Measurements from ENCODE around the gene ERBB4. TPM values are rescaled to one million over a fixed set of nuclear protein-coding genes. Genes with fewer than 3 reads are reported as not detected.

Gene ERBB4
- polyA plus RNA-seq, 1 donor = 0.37 TPM

- Histone ChIP-seq H3K9me3 (ENCODE audit: control insufficient read depth, low read depth, low read length) (no peaks in the 10 kb centered on the region), H3K4me1 (ENCODE audit: control insufficient read depth, insufficient read depth, low read length) (no peaks in the 10 kb centered on the region), H3K36me3 (ENCODE audit: control insufficient read depth, insufficient read depth, low read length) (no peaks in the 10 kb centered on the region), H3K27me3 (ENCODE audit: control insufficient read depth, insufficient read depth, low read length) (no peaks in the 10 kb centered on the region), H3K27ac (ENCODE audit: low read length) (no peak overlapping the region), H3K4me3 (ENCODE audit: low read length) (no peak overlapping the region)
- no peak for DNase-seq
- 57% methylated on average over 1 of the region's 1 CpG for WGBS (ENCODE audit: insufficient coverage, low lambda C conversion rate)
Observed at GRCh38 chr2:212409560-212409959, 129.0 kb downstream of the ERBB4 start.

- Histone ChIP-seq H3K36me3 (ENCODE audit: control insufficient read depth, insufficient read depth, low read length) (no peaks in the 10 kb centered on the region), H3K4me3 (ENCODE audit: low read length) (no peak overlapping the region), H3K9me3 (ENCODE audit: control insufficient read depth, low read depth, low read length) (no peaks in the 10 kb centered on the region), H3K27me3 (ENCODE audit: control insufficient read depth, insufficient read depth, low read length) (no peaks in the 10 kb centered on the region), H3K4me1 (ENCODE audit: control insufficient read depth, insufficient read depth, low read length) (no peaks in the 10 kb centered on the region), H3K27ac (ENCODE audit: low read length) (no peak overlapping the region)
- no CpG with 5 or more reads among the region's 4 CpGs for WGBS (ENCODE audit: insufficient coverage, low lambda C conversion rate)
- DNase-seq = no peak
Observed at GRCh38 chr2:212408524-212408923, 130.1 kb downstream of the ERBB4 start.

- Histone ChIP-seq H3K4me1 (ENCODE audit: control insufficient read depth, insufficient read depth, low read length) (no peaks in the 10 kb centered on the region), H3K9me3 (ENCODE audit: control insufficient read depth, low read depth, low read length) (no peaks in the 10 kb centered on the region), H3K27me3 (ENCODE audit: control insufficient read depth, insufficient read depth, low read length) (no peaks in the 10 kb centered on the region), H3K27ac (ENCODE audit: low read length) (no peak overlapping the region), H3K4me3 (ENCODE audit: low read length) (no peak overlapping the region), H3K36me3 (ENCODE audit: control insufficient read depth, insufficient read depth, low read length) (no peaks in the 10 kb centered on the region)
- DNase-seq = no peak
- no CpG with 5 or more reads among the region's 1 CpG for WGBS (ENCODE audit: insufficient coverage, low lambda C conversion rate)
Observed at GRCh38 chr2:212406716-212407115, 131.9 kb downstream of the ERBB4 start.

GRCh38 chr2:212402316-212402715 lies 136.3 kb downstream of the ERBB4 start:
- no peaks in the 10 kb centered on the region for H3K4me1 ChIP-seq (ENCODE audit: control insufficient read depth, insufficient read depth, low read length)
- no peak for DNase-seq
- no peak overlapping the region for H3K4me3 ChIP-seq (ENCODE audit: low read length)
- H3K36me3 ChIP-seq (ENCODE audit: control insufficient read depth, insufficient read depth, low read length) = no peaks in the 10 kb centered on the region
- H3K9me3 ChIP-seq (ENCODE audit: control insufficient read depth, low read depth, low read length) = no peaks in the 10 kb centered on the region
- H3K27ac ChIP-seq (ENCODE audit: low read length) = no peak overlapping the region
- no peaks in the 10 kb centered on the region for H3K27me3 ChIP-seq (ENCODE audit: control insufficient read depth, insufficient read depth, low read length)
- WGBS (ENCODE audit: insufficient coverage, low lambda C conversion rate) = 67% methylated on average over 3 of the region's 4 CpGs

GRCh38 chr2:212398316-212398715 lies 140.3 kb downstream of the ERBB4 start:
- H3K27me3 ChIP-seq (ENCODE audit: control insufficient read depth, insufficient read depth, low read length) = no peaks in the 10 kb centered on the region
- no peaks in the 10 kb centered on the region for H3K4me1 ChIP-seq (ENCODE audit: control insufficient read depth, insufficient read depth, low read length)
- H3K27ac ChIP-seq (ENCODE audit: low read length) = no peak overlapping the region
- H3K4me3 ChIP-seq (ENCODE audit: low read length) = no peak overlapping the region
- 17% methylated on average over 1 of the region's 1 CpG for WGBS (ENCODE audit: insufficient coverage, low lambda C conversion rate)
- H3K36me3 ChIP-seq (ENCODE audit: control insufficient read depth, insufficient read depth, low read length) = no peaks in the 10 kb centered on the region
- H3K9me3 ChIP-seq (ENCODE audit: control insufficient read depth, low read depth, low read length) = no peaks in the 10 kb centered on the region
- DNase-seq = no peak

GRCh38 chr2:212392544-212392943 lies 146.1 kb downstream of the ERBB4 start:
- Histone ChIP-seq H3K4me1 (ENCODE audit: control insufficient read depth, insufficient read depth, low read length) (no peaks in the 10 kb centered on the region), H3K27ac (ENCODE audit: low read length) (no peak overlapping the region), H3K4me3 (ENCODE audit: low read length) (no peak overlapping the region), H3K36me3 (ENCODE audit: control insufficient read depth, insufficient read depth, low read length) (no peaks in the 10 kb centered on the region), H3K27me3 (ENCODE audit: control insufficient read depth, insufficient read depth, low read length) (no peaks in the 10 kb centered on the region), H3K9me3 (ENCODE audit: control insufficient read depth, low read depth, low read length) (no peaks in the 10 kb centered on the region)
- no peak for DNase-seq
- 100% methylated on average over 3 of the region's 3 CpGs for WGBS (ENCODE audit: insufficient coverage, low lambda C conversion rate)

- Histone ChIP-seq H3K4me1 (ENCODE audit: control insufficient read depth, insufficient read depth, low read length) (no peaks in the 10 kb centered on the region), H3K27me3 (ENCODE audit: control insufficient read depth, insufficient read depth, low read length) (no peaks in the 10 kb centered on the region), H3K9me3 (ENCODE audit: control insufficient read depth, low read depth, low read length) (no peaks in the 10 kb centered on the region), H3K4me3 (ENCODE audit: low read length) (no peak overlapping the region), H3K36me3 (ENCODE audit: control insufficient read depth, insufficient read depth, low read length) (no peaks in the 10 kb centered on the region), H3K27ac (ENCODE audit: low read length) (no peak overlapping the region)
- no peak for DNase-seq
- WGBS (ENCODE audit: insufficient coverage, low lambda C conversion rate) = 94% methylated on average over 2 of the region's 2 CpGs
Observed at GRCh38 chr2:212392043-212392442, 146.6 kb downstream of the ERBB4 start.

GRCh38 chr2:212387146-212387545 lies 151.5 kb downstream of the ERBB4 start:
- H3K36me3 ChIP-seq (ENCODE audit: control insufficient read depth, insufficient read depth, low read length) = no peaks in the 10 kb centered on the region
- H3K4me1 ChIP-seq (ENCODE audit: control insufficient read depth, insufficient read depth, low read length) = no peaks in the 10 kb centered on the region
- DNase-seq = no peak
- no peak overlapping the region for H3K27ac ChIP-seq (ENCODE audit: low read length)
- no peak overlapping the region for H3K4me3 ChIP-seq (ENCODE audit: low read length)
- no peaks in the 10 kb centered on the region for H3K9me3 ChIP-seq (ENCODE audit: control insufficient read depth, low read depth, low read length)
- 100% methylated on average over 2 of the region's 4 CpGs for WGBS (ENCODE audit: insufficient coverage, low lambda C conversion rate)
- no peaks in the 10 kb centered on the region for H3K27me3 ChIP-seq (ENCODE audit: control insufficient read depth, insufficient read depth, low read length)

- H3K4me3 ChIP-seq (ENCODE audit: low read length) = no peak overlapping the region
- 50% methylated on average over 1 of the region's 2 CpGs for WGBS (ENCODE audit: insufficient coverage, low lambda C conversion rate)
- no peaks in the 10 kb centered on the region for H3K9me3 ChIP-seq (ENCODE audit: control insufficient read depth, low read depth, low read length)
- no peak for DNase-seq
- H3K36me3 ChIP-seq (ENCODE audit: control insufficient read depth, insufficient read depth, low read length) = no peaks in the 10 kb centered on the region
- no peaks in the 10 kb centered on the region for H3K27me3 ChIP-seq (ENCODE audit: control insufficient read depth, insufficient read depth, low read length)
- no peak overlapping the region for H3K27ac ChIP-seq (ENCODE audit: low read length)
- no peaks in the 10 kb centered on the region for H3K4me1 ChIP-seq (ENCODE audit: control insufficient read depth, insufficient read depth, low read length)
Observed at GRCh38 chr2:212385241-212385640, 153.4 kb downstream of the ERBB4 start.

- H3K36me3 ChIP-seq (ENCODE audit: control insufficient read depth, insufficient read depth, low read length) = no peaks in the 10 kb centered on the region
- WGBS (ENCODE audit: insufficient coverage, low lambda C conversion rate) = no CpG with 5 or more reads among the region's 2 CpGs
Observed at GRCh38 chr2:212384027-212384426, 154.6 kb downstream of the ERBB4 start.

GRCh38 chr2:212381428-212382102 lies 157.0 kb downstream of the ERBB4 start:
- Histone ChIP-seq H3K27ac (ENCODE audit: low read length) (no peak overlapping the region), H3K27me3 (ENCODE audit: control insufficient read depth, insufficient read depth, low read length) (no peaks in the 10 kb centered on the region)

More at GRCh38 chr2:212384027-212384426, 154.6 kb downstream of the ERBB4 start:
- Histone ChIP-seq H3K4me3 (ENCODE audit: low read length) (no peak overlapping the region), H3K9me3 (ENCODE audit: control insufficient read depth, low read depth, low read length) (no peaks in the 10 kb centered on the region), H3K27me3 (ENCODE audit: control insufficient read depth, insufficient read depth, low read length) (no peaks in the 10 kb centered on the region), H3K4me1 (ENCODE audit: control insufficient read depth, insufficient read depth, low read length) (no peaks in the 10 kb centered on the region), H3K27ac (ENCODE audit: low read length) (no peak overlapping the region)
- DNase-seq = no peak

More at GRCh38 chr2:212381428-212382102, 157.0 kb downstream of the ERBB4 start:
- H3K9me3 ChIP-seq (ENCODE audit: control insufficient read depth, low read depth, low read length) = no peaks in the 10 kb centered on the region
- no peak overlapping the region for H3K4me3 ChIP-seq (ENCODE audit: low read length)
- H3K36me3 ChIP-seq (ENCODE audit: control insufficient read depth, insufficient read depth, low read length) = no peaks in the 10 kb centered on the region
- 86% methylated on average over 1 of the region's 1 CpG for WGBS (ENCODE audit: insufficient coverage, low lambda C conversion rate)
- H3K4me1 ChIP-seq (ENCODE audit: control insufficient read depth, insufficient read depth, low read length) = no peaks in the 10 kb centered on the region
- no peak for DNase-seq

Data from large intestine (tissue), 3 donors.